GM18520 (cell line): Measurements from ENCODE around the gene CATSPERE.
"Not testable (repeated sequence)": the region's sequence is repeated elsewhere in the genome, so short reads cannot be mapped to it uniquely, and the experiment has no call there.

Experiments
- ATAC-seq: cut with Tn5 transposase; IDR thresholded peaks from one replicate; pipeline ENCODE4 v1.9.1; 2021; ENCODE audit not compliant: unreplicated experiment

CATSPERE gene

GRCh38 chr1:244536316-244536715 is 75.2 kb downstream of the CATSPERE start:
- no peak for ATAC-seq

GRCh38 chr1:244545511-244545910 is 84.4 kb downstream of the CATSPERE start:
- ATAC-seq = no peak

- no peak for ATAC-seq
Observed at GRCh38 chr1:244548558-244549115, 87.6 kb downstream of the CATSPERE start.

GRCh38 chr1:244552336-244552735 is 91.3 kb downstream of the CATSPERE start:
- ATAC-seq = no peak

- no peak for ATAC-seq
Observed at GRCh38 chr1:244556263-244556662, 95.2 kb downstream of the CATSPERE start.

- ATAC-seq = no peak
Observed at GRCh38 chr1:244557565-244557964, 96.5 kb downstream of the CATSPERE start.

DNA sequence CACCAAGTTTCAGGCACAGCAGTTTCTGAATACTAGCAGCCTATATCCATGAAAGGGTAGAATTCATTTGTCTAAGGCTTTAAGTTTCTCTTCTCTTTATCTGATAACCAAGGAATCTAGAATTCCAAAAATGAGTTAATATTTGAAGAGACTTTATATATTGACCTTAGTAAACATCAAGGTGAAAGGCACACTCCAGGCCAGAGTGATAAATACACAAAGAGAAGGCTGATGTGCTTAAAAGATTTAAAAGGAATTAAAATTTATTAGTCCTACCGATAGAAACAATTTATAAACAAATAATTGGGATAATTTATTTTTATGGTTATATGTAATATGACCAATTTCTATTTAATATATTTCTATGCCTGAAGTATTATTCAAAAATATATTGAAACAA is 98.5 kb downstream of the CATSPERE start:
- ATAC-seq = no peak

- ATAC-seq = not testable (repeated sequence)
Observed at GRCh38 chr1:244562877-244563276, 101.8 kb downstream of the CATSPERE start.

GRCh38 chr1:244573768-244574167 is 112.7 kb downstream of the CATSPERE start:
- ATAC-seq = no peak

DNA sequence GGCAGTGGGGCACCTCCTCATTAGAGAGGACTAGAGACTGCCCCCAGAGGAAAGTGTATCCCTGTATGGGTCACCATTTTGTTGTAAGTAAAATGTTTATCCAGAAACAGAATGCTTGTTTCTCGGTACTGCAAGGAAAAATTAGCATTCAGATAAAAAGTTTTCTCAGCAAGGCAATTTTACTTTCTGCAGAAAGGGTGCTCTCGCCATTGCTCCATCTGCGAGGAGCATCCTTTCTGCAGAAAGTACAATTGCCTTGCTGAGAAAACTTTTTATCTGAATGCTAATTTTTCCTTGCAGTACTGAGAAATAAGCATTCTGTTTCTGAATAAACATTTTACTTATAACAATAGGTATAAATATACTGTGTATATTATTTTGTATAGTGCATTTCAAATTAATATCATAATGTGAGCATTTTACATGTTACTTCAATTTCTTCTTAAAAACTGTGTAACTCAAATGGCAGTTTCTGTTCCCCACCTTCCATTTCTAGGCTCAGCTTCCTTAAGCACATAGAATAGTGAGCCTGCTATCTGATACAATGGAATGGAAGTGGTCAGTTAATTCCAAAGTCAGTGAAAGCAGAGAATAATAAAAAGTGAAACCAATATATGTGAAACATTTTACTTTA is 115.3 kb downstream of the CATSPERE start:
- ATAC-seq = no peak

- not testable (repeated sequence) for ATAC-seq
Observed at GRCh38 chr1:244578205-244578604, 117.1 kb downstream of the CATSPERE start.

GRCh38 chr1:244583358-244583982 is 122.4 kb downstream of the CATSPERE start:
- no peak for ATAC-seq

- no peak for ATAC-seq
Observed at GRCh38 chr1:244585867-244586266, 124.8 kb downstream of the CATSPERE start.

GRCh38 chr1:244590670-244591069 is 129.6 kb downstream of the CATSPERE start:
- ATAC-seq = no peak

- ATAC-seq = no peak
Observed at GRCh38 chr1:244598611-244599010, 137.5 kb downstream of the CATSPERE start.

GRCh38 chr1:244599937-244600350 is 138.9 kb downstream of the CATSPERE start:
- peak; percentile 96 for ATAC-seq

- ATAC-seq = no peak
Observed at GRCh38 chr1:244601336-244601735, 140.3 kb downstream of the CATSPERE start.

DNA sequence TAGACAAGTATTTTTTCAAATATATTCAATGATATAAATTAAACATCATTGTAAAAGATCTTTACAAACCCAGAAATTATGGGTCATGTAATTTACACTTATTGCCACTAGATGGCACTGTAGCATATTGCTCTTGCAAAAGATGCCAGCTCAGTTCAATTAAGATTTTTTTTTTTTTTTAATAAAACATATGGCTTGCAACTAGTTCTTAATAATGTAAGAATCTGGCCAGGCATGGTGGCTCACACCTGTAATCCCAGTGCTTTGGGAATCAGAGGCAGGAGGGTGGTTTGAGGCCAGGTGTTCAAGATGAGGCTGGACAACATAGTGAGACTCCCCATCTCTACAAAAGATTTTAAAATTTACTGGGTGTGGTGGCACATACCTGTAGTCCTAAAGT is 142.4 kb downstream of the CATSPERE start:
- ATAC-seq = no peak

- ATAC-seq = no peak
Observed at GRCh38 chr1:244605835-244606370, 144.8 kb downstream of the CATSPERE start.

DNA sequence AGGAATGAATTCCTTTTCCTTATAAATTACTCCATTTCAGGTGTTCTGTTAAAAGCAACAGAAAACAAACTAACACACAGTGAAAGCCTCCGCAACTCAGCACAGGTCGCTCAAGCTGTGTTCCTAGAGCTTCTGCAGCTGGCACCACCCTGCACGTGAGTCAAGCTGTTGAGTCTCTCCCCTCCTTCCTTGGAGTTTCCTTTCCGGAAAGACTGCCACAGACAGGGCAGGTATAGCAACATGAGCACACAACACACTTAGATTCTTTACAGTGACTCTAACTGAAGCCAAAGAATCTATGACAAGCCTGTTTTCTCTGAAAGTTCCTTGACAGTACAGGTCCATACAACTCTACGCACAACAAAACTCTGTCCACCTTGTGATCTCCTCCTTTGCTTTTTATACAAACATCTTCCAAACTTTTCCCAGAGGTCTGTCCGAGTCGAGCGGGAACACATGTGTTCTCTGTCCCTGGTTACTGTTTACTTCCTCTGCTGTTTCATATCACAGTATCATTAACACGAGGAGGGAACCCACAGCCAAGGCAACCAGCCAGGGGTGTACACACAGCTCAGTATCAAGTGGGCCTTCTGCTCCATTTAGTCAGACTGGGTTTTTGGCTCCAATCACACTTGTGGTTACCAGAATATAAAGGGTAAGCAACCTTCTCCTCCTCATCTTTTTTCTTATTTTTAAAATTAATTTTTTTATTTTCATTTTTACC is 153.2 kb downstream of the CATSPERE start:
- ATAC-seq = no peak

DNA sequence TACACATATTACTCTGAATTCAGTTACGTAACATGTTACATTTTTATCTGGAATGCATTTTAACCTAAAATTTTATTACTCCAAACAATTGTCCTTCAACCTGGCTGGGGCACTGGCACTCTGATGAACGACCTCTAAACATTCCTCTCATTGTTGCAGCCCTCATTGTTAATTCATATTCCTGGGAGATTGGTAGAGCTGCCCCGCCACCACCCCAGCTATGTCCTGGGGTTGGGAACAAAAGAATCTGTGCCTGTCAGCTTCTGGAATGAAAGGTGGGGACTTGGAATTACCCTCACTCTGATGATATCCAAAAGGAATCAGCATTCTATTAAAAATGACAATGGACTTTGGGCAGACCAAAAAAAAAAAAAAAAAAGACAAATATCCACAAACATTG is 153.8 kb downstream of the CATSPERE start:
- ATAC-seq = no peak

DNA sequence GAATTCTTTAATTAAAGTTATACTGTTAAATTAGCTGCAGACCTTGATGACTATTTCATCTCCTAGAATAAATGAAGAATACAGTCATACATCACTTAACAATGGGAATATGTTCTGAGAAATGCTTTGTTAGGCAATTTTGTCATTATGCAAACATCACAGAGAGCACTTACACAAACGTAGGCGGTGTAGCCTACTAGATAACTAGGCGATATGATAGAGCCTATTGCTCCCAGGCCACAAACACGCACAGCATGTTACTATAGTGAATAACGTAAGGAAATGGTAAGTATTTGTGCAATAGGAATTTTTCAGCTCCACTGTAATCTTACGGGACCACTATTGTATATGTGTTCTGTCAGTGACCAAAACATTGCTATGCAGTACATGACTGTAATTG is 154.2 kb downstream of the CATSPERE start:
- no peak for ATAC-seq
